Breast epithelium (tissue), 4 donors: ENCODE measurements around the gene HELZ. TPM values are rescaled to one million over a fixed set of nuclear protein-coding genes. Genes with fewer than 3 reads are reported as not detected.
"Not testable (repeated sequence)": the region's sequence is repeated elsewhere in the genome, so short reads cannot be mapped to it uniquely, and the experiment has no call there.

Experiments used
- DNase-seq, 2 donors: peaks; one replicate each; pipeline ENCODE4 v3.0.0-alpha.2; 2019; ENCODE audit warnings: low spot score in 2 of 2
- H3K27ac ChIP-seq, 2 donors: fragments of 200-600 bp; sonication (generic) in 1 of 2; one replicate each; pipeline ENCODE4 v1.5.1; 2016 to 2019; ENCODE audit warnings: mild to moderate bottlenecking in 1 of 2
- H3K27me3 ChIP-seq, 2 donors: fragments of 200-600 bp; sonication (generic) in 1 of 2; one replicate each; pipeline versions ENCODE4 v1.5.1 to v1.6.0; 2017 to 2019; ENCODE audit warnings: control low read depth in 1 of 2, mild to moderate bottlenecking in 1 of 2
- H3K36me3 ChIP-seq: fragments of 200-600 bp; one replicate; pipeline ENCODE4 v1.5.1; 2019
- H3K4me1 ChIP-seq, 2 donors: fragments of 200-600 bp; sonication (generic); one replicate each; pipeline ENCODE4 v1.5.1; 2016 to 2019; ENCODE audit warnings: control low read depth in 1 of 2
- H3K4me3 ChIP-seq, 3 donors: fragments of 200-600 bp; sonication (generic); 1 replicate in 2 of 3; 2 replicates in 1 of 3; pipeline ENCODE4 v1.5.1; 2016 to 2019; ENCODE audit warnings: mild to moderate bottlenecking in 3 of 3, moderate library complexity in 2 of 3
- H3K9me3 ChIP-seq, 2 donors: fragments of 200-600 bp; sonication (generic) in 1 of 2; one replicate each; pipeline ENCODE4 v1.5.1; 2016 to 2019; ENCODE audit warnings: control low read depth in 1 of 2
- CTCF ChIP-seq, 3 donors: fragments of 450-650 bp; IDR thresholded peaks; one replicate each; pipeline ENCODE4 v1.5.1; 2016 to 2017; ENCODE audit warnings: antibody characterized with exemption in 3 of 3, mild to moderate bottlenecking in 3 of 3, moderate library complexity in 3 of 3
- POLR2A ChIP-seq: fragments of 450-650 bp; IDR thresholded peaks from one replicate; pipeline ENCODE4 v1.6.1; 2016; ENCODE audit warnings: antibody characterized with exemption, mild to moderate bottlenecking, moderate library complexity
- POLR2AphosphoS5 ChIP-seq, 3 donors: sonication (generic); formaldehyde crosslinking; IDR thresholded peaks; one replicate each; pipeline ENCODE4 v1.6.1; 2017; ENCODE audit warnings: antibody characterized with exemption in 3 of 3
- intact Hi-C: fragments of 100-400 bp; cut with DNase I; formaldehyde crosslinking; loops from one replicate; pipeline ENCODE4 v1.15.1; 2023; ENCODE audit warnings: low total_unique reads
- total RNA-seq, 3 donors: library from RNA; depleted of rRNA; stranded (reverse); fragments of >200 nt; gene quantifications; one replicate each; pipeline ENCODE4 v1.1.0, GENCODE V29; 2016

HELZ gene
- total RNA-seq, 3 donors from 2014 or later: 66.5 to 104 (median 79.8) TPM

GRCh38 chr17:67200727-67201301 lies 44.2 kb downstream of the HELZ start:
- TF ChIP-seq CTCF (IDR thresholded peaks at IDR 0.05) (no peak), POLR2AphosphoS5 (IDR thresholded peaks at IDR 0.05) (no peak), POLR2A (no peak)
- Histone ChIP-seq H3K36me3 (peaks cover 17% of the 10 kb centered on the region), H3K4me1 (no peaks in the 10 kb centered on the region), H3K4me3 (no peak overlapping the region), H3K27ac (no peak overlapping the region), H3K27me3 (no peaks in the 10 kb centered on the region), H3K9me3 (no peaks in the 10 kb centered on the region)
- no peak for DNase-seq
- intact Hi-C loops: loop anchor here (5.0 kb wide), 1 partner anchor 476 kb away; no protein-coding TSS in a partner anchor

DNA sequence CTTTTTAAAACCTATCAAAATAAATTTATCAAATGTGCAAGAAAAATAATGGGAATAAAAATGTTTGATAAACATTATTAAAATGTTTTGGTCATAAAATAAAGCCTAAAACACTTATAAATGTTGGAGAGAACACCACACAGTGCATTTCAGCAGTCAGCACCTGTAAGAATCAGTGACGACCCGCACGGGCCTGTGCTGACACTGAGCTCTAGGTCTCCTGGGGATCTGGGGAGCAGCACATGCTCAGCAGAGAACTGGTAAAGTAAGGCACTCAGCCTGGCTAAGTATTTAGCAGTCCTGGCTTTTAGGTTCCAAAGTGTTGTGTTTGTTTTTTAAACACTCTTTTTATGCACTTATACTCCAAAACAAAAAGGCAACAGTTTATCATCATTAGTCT lies 46.9 kb downstream of the HELZ start:
- no peak for TF ChIP-seq POLR2AphosphoS5 (IDR thresholded peaks at IDR 0.05)
- TF ChIP-seq CTCF (IDR thresholded peaks at IDR 0.05): no peak
- TF ChIP-seq POLR2A: no peak
- Histone ChIP-seq H3K36me3 (peaks cover 17% of the 10 kb centered on the region), H3K4me1 (no peaks in the 10 kb centered on the region), H3K27ac (no peak overlapping the region), H3K4me3 (no peak overlapping the region), H3K27me3 (no peaks in the 10 kb centered on the region), H3K9me3 (no peaks in the 10 kb centered on the region)
- intact Hi-C loops: no loop called here
- DNase-seq: no peak

- peaks cover 17% of the 10 kb centered on the region for H3K36me3 ChIP-seq
- H3K27me3 ChIP-seq, DNase-seq, intact Hi-C loops, H3K4me1 ChIP-seq, H3K4me3 ChIP-seq, H3K9me3 ChIP-seq, H3K27ac ChIP-seq: not testable (repeated sequence)
Observed at GRCh38 chr17:67197023-67197422, 48.0 kb downstream of the HELZ start.

- Histone ChIP-seq H3K36me3 (peaks cover 17% of the 10 kb centered on the region), H3K4me3 (no peak overlapping the region), H3K9me3 (no peaks in the 10 kb centered on the region), H3K4me1 (no peaks in the 10 kb centered on the region), H3K27me3 (no peaks in the 10 kb centered on the region), H3K27ac (no peak overlapping the region)
- intact Hi-C loops: no loop called here
- TF ChIP-seq POLR2A (no peak), POLR2AphosphoS5 (IDR thresholded peaks at IDR 0.05) (no peak), CTCF (IDR thresholded peaks at IDR 0.05) (no peak)
- DNase-seq: no peak
Observed at GRCh38 chr17:67196422-67196821, 48.6 kb downstream of the HELZ start.

GRCh38 chr17:67194134-67194533 lies 50.9 kb downstream of the HELZ start:
- Histone ChIP-seq H3K36me3 (no peaks in the 10 kb centered on the region), H3K27me3 (no peaks in the 10 kb centered on the region), H3K9me3 (no peaks in the 10 kb centered on the region), H3K4me3 (no peak overlapping the region), H3K27ac (no peak overlapping the region), H3K4me1 (no peaks in the 10 kb centered on the region)
- DNase-seq: no peak
- intact Hi-C loops: no loop called here
- TF ChIP-seq POLR2A (no peak), CTCF (IDR thresholded peaks at IDR 0.05) (no peak), POLR2AphosphoS5 (IDR thresholded peaks at IDR 0.05) (no peak)

DNA sequence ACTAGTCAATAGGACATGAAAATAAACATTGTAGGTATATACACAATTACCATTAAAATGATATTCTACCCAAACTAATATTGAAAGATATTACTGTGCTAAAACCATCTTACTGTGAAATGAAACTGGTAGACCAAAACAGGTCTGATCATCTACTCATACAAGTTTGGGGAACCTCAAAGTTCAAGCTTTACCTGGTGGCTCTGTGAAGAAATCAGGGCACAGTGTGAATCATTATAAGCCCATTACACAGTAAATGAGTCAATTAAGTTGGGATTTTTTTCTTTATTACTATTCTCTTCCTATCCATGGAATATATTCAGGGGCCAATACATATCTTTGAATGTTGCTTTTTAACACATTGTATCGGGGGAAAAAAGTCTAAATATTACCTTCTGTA lies 57.1 kb downstream of the HELZ start:
- H3K27ac ChIP-seq: no peak overlapping the region
- TF ChIP-seq POLR2AphosphoS5 (IDR thresholded peaks at IDR 0.05) (no peak), CTCF (IDR thresholded peaks at IDR 0.05) (no peak), POLR2A (no peak)
- intact Hi-C loops: no loop called here
- H3K4me1 ChIP-seq: no peaks in the 10 kb centered on the region
- no peaks in the 10 kb centered on the region for H3K9me3 ChIP-seq
- no peak for DNase-seq
- H3K27me3 ChIP-seq: no peaks in the 10 kb centered on the region
- H3K4me3 ChIP-seq: no peak overlapping the region
- H3K36me3 ChIP-seq: no peaks in the 10 kb centered on the region
